RKO (cell line): ENCODE data around the gene VWA5B1.
"Not testable (repeated sequence)": the region's sequence is repeated elsewhere in the genome, so short reads cannot be mapped to it uniquely, and the experiment has no call there.

Source experiments
- DNase-seq: peaks from one replicate; pipeline ENCODE4 v3.0.0-alpha.2; 2016; ENCODE audit warnings: low spot score

VWA5B1 gene, protein sequence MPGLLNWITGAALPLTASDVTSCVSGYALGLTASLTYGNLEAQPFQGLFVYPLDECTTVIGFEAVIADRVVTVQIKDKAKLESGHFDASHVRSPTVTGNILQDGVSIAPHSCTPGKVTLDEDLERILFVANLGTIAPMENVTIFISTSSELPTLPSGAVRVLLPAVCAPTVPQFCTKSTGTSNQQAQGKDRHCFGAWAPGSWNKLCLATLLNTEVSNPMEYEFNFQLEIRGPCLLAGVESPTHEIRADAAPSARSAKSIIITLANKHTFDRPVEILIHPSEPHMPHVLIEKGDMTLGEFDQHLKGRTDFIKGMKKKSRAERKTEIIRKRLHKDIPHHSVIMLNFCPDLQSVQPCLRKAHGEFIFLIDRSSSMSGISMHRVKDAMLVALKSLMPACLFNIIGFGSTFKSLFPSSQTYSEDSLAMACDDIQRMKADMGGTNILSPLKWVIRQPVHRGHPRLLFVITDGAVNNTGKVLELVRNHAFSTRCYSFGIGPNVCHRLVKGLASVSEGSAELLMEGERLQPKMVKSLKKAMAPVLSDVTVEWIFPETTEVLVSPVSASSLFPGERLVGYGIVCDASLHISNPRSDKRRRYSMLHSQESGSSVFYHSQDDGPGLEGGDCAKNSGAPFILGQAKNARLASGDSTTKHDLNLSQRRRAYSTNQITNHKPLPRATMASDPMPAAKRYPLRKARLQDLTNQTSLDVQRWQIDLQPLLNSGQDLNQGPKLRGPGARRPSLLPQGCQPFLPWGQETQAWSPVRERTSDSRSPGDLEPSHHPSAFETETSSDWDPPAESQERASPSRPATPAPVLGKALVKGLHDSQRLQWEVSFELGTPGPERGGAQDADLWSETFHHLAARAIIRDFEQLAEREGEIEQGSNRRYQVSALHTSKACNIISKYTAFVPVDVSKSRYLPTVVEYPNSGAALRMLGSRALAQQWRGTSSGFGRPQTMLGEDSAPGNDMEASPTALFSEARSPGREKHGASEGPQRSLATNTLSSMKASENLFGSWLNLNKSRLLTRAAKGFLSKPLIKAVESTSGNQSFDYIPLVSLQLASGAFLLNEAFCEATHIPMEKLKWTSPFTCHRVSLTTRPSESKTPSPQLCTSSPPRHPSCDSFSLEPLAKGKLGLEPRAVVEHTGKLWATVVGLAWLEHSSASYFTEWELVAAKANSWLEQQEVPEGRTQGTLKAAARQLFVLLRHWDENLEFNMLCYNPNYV

DNA sequence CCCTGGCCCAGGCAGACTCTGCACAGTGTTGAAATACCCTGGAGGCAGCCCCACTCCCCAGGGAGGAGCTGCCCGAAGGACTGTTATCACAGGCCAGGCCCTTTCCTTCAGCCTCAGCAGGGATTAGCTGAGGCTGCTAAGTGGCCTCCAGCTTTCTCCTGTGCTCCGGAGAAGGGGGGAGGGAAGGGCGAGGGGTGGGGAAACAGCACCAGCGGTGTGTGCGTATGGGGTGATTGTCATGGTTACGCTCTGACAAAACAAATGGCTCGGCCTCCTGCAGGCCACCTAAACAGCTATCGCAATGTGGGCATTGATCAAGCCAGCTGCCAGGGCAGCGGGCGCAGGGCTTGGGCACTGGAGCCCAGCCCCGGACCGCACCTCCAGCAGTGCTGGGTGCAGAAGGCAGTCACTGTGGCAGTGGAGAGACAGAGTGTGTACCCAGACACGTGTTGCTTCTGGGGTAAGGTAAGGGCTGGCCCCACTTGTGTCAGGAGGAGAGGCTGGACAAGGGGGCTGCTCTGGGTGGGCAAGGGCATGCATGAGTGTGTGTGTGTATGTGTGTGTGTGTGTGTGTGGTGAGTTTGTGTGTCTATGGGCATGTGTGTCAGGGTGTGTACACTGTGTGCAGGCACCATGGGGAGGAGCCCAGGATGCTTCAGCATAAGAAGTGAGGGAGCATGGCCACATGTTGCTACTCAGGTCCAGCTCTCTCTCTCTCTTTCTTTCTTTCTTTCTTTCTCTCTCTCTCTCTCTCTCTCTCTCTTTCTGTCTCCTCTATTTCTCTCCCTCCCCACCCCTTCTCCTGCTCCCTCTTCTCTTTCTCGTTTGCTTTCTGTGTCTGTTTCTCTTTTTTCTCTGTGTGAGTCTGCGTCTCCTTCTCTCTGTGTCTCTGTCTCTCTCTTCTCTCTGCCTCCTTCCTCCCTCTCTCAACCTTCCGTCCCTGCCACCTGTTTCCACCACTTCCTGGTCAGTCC lies at the start of gene VWA5B1:
VWA5B1 (plus strand) TSS at position 252 of the 974 bp plus-strand sequence. CDS start 19,727 bp downstream, outside the sequence.
- DNase-seq: no peak

DNA sequence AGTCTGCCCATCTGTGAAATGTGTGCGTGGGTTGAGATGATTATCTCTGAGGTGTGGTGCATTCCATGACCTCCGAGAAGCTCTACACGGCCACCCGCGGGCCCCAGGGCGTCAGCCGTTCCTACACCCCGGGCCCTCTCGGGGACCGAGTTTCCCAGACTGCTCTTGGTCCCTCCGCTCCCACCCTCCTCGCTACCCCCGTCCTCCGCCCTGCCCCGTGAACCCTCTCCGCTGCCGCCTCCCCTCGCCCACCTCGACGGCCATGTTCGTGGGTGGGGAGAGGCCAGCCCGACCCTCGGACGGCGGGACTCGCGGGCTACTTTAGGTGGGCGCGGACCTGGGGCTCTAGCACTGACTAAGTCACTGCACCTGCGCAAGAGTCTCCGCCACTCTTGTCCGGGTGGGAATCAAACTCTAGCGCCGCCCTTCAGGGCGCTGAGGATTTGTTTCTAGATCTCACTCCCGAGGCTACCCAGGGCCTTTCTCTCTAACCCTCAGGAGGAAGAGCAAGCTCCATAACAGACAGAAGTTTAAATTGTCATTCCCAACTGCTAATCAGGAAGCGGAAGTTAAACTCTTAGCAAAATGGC lies 47.7 kb upstream of the VWA5B1 start:
- DNase-seq: no peak

DNA sequence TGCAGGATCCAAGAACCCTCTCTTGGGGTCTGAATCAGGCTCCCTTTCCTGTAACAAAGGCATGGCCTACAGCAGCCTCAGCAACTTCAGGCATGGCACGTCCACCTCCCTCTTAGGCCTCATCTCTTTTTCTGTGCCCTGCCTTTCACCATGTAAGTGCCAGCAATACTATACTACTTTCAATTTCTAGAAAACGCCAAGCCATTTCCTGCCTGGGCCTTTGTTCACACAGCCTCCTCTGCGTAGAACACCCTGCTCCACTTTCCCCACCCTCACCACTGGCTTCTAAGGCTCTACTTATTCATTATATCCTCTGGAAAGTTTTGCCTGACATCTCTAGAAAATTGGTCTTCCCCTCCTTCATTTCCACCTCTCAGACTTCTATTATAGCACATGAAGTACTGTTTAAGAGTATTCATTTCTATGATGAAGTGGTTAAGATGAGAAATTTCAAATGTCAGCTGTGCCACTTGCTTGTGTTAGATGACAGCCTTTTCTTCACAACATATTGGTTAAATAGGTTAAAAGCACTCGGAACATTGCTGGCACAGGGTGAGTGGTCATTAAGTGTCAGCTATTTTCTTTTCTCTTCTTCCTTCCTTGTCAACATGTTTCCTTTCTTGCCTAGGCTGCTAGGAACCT lies 41.6 kb upstream of the VWA5B1 start:
- no peak for DNase-seq

DNA sequence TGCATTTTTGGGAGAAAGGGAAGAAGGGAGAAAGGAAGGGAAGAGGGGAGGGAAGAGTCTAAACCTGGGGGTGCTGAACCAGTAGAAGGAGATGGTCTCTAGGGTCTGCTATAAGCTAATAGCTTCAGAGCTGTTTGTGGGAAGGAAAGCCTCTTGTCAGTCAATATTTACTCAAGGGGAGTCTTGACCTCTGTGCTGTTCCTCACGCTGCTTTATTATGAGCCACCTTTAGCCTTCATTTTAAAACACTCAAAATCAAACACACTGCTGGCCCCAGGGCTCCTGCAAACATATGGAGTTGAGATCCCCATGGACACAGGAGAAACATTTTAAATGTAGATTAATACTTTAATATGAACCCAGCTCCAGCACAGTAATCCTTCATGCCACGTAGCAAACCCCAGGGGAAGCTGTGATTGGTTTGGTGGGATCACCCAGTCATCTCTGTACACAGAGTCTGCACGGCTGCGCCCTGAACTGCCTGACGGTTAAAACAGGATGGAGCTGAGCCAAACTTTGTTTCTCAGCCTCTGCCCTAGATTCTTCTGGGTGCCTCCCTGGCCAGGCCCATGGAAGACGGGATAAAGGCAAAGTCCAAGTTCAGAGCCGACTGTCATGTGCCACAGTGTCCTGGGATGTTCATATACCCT lies 40.2 kb upstream of the VWA5B1 start:
- no peak for DNase-seq

DNA sequence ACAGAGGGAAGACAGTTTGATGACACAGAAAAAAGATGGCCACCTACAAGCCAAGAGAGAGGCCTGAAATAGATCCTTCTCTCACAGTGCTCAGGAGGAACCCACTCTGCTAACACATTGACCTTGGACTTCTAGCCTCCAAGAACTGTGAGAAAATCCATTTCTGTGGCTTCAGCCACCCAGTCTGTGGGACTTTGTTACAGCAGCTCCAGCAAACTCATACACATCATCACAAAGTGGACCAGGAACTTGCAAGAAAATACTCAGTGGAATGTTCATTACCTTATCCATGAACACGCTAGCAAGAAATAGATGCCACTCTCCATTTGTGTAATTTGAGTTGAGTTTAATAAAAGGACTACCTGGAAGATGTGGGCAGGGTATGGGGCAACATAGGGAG lies 38.1 kb upstream of the VWA5B1 start:
- no peak for DNase-seq

DNA sequence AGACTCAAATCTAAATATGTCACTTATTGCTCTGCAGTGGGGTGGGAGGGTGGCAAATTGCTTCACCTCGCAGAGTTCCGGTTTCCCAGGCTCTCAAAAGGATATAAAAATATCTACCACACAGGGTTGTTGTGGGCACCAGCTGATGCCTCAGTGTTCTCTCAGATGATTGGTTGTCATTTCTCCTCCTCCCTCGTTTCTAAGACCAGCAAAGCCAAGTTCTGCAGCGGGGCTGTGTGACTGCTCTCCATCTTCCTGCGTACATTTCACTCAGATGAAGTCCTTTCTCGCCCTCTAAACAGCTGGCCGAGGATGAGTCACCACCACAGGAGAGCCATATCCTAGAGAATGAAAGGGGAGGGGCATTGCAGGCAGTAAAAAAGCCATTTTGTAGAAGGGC lies 35.0 kb upstream of the VWA5B1 start:
- DNase-seq: peak; percentile 35

DNA sequence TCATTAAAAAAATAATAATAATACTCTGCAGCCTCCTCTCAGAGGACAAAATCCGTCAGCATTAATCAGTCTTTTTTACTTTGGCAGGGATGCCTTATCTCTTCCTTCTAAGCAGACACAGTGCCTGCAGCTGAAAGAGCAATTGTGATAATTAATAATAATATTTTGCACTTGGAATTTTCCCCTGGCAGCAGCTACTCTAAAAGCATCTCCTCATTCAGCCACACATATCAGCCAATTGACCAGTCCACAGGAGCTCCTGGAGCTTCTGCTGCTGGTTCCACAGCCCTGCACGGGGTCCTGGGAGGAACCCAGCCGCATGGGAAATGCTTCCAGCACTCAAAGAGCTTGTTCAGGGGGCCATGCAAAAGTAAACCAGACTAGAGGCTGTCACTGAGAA lies 31.0 kb upstream of the VWA5B1 start:
- DNase-seq: no peak

DNA sequence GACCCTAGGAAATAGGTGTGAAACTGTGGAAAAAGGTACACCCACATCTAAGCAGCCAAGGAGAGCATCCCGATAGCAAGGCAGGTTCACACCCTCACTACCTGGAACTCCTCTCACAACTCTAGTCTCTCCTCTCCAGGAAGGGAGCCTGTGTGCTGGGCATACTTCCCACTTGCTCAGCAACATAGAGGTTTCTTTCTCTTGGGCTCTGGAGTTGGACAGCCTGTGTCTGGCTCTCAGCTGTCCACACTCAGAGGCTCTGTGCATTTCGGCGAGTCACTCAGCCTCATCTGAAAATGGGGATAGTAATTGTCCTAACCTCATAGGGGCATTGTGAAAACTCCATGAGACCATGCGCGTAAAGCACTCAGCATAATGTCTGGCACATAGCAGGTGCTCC lies 29.6 kb upstream of the VWA5B1 start:
- DNase-seq: no peak

DNA sequence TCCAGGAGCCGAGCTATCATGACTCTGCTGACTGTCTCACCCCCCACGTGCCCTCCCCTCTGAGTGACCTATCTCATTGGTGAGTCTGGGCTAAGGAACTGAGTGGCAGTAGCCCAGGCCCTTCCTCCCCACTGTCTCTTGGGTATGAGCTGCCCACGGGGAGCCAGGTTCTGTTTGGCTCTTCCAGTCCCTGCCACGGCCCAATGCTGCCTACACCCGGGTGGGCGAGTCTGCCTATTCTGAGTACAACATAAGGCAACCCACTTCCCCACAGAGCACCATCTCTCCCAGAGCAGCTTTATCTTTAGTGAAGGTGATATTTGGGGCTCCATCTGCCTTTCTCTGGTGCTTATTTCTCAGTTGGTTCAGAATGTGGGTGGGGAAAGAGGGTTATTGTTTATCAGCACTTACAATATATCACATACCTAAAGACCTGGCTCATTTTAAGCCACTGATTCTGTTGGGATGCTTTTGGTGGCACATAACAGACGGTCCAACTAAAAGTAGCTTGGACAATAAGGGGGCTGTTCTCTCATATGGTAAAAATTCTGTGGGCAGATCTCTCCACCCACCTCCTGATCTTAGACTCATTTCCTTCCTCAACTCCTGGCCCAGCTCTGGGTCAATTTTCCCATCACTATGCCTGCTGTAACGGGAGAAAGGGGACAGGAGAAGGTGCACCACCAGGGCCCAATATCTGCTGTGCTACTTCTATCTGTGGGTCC lies 27.7 kb upstream of the VWA5B1 start:
- no peak for DNase-seq

DNA sequence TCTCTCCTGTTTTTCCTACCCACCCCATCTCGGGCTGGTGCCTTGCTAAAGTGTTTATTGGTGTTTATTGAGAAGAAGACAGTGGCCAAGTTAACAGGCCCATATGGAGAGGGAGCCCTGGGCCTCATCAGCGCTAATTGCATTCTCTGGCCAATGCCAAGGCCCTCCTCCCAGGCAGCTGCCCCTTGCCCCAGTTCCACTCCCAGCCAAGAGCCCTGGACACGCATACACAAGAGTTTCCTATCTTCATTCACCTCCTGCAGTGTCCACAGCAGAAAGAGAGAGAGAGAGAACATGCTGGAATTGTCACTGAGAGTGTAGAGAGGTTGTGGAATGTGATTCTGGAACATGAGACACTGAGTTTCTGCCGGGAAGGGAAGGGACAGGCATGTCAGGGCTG lies 25.4 kb upstream of the VWA5B1 start:
- DNase-seq: no peak

DNA sequence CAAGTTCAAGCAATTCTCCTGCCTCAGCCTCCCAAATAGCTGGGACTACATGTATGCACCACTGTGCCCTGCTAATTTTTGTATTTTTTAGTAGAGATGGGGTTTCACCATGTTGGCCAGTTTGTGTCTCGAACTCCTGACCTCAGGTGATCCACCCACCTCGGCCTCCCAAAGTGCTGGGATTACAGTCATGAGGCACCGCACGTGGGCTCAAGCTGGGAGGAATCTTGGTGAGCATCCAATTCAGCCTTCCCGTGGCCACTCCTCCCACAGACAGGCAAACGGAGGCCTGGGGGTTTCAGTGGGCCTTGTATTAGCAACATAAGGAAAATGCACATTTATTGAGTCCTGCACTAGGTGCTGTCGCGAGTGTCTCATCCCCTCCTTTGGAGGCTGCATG lies 24.5 kb upstream of the VWA5B1 start:
- no peak for DNase-seq

DNA sequence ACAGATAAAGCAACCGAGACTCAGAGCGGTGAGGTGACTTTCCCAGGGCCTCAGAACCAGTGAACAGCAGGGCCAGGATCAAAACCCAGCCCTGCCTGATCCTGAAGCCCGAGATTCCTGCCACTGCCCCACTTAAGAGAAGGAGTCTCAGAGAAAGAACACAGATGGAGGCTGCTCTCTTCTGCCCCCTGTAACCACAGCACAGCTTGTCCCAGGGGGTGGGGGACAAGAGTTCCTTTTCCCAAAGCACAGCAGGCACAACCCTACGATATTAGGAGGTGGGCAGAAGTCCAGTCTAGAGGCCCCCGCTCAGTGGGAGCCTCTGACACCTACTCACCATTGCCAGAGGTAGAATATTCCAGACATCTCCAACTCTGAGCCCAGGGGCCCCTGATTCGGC lies 24.0 kb upstream of the VWA5B1 start:
- DNase-seq: no peak

DNA sequence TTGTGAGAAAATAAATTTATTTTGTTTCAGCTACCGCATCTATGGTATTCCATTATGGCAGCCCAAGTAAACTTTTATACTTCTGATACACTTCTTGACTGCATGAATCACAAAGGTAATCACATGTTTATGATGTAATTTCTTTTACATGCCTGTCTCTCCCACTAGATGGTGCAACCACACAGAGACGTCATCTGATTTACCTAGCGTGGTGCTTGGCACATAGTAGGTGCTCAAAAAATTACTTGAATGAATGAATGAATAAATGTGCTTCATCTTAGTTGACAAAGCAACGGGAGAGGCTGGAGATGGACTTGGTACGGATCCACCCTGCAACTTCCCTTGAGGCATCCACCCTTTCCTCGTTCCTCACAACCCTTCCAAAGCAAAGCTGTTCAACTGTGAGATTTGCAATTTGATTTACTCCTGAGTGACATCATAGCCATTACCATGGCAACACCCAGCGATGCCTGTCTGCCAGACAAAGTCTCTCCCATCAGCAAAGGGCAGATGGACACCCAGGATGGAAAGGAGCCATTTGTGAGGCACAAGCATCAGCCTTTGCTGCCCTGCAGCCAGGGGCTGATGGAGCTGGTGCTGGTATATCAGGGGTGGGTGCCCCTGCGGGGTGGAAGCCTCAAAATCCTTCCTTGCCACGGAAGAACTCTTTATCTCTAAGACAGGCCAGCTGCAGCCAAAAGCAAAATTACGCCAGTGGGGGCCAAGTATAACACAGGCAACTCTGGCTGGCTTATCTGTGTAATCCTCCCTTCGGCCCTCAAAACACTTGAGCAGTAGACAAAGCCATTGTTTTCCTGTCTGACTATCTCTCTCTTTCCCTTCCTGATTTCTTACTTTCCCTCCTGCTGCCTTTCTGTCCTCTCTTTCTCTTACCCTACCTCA lies 18.9 kb upstream of the VWA5B1 start:
- peak; percentile 19 for DNase-seq

DNA sequence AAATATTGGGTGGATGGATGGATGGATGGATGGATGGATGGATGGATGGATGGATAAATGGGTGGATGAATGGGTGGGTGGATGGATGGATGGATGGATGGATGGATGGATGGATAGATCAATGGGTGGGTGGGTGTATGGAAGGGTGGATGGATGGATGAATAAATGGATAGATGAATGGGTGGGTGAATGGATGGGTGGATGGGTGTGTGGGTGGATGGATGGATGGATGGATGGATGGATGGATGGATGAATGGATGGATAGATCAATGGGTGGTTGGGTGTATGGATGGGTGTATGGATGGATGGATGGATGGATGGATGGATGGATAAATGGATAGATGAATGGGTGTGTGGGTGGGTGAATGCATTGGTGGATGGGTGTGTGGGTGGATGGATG lies 17.0 kb upstream of the VWA5B1 start:
- not testable (repeated sequence) for DNase-seq

DNA sequence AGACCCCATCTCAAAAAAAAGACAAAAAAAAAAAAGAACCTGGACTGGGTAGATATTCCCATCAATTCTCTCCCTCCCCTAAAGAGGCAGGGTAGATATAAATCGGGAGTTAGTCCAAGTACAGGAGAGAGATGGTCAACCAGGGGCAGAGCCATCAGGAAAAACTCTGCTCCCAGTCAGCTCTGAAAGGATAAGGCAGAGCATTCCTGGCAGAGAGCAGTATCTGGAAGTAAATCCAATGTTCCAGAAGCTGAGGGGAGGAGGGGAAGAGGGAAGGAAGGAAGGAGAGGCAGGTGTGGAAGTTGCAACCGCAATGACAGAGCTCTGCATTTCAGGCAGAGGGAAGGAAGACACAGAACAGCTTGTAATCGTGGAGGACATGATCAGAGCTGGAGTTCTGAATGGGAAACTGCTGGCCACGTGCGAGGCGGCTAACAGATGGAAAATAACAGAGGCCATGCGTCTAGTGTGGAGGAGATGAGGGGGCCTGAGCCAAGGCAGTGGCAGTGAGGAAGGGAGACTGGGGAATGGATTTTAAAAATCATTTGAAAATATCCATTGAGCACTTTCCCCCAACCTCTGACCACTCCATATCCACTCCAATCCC lies 15.3 kb upstream of the VWA5B1 start:
- DNase-seq: no peak

DNA sequence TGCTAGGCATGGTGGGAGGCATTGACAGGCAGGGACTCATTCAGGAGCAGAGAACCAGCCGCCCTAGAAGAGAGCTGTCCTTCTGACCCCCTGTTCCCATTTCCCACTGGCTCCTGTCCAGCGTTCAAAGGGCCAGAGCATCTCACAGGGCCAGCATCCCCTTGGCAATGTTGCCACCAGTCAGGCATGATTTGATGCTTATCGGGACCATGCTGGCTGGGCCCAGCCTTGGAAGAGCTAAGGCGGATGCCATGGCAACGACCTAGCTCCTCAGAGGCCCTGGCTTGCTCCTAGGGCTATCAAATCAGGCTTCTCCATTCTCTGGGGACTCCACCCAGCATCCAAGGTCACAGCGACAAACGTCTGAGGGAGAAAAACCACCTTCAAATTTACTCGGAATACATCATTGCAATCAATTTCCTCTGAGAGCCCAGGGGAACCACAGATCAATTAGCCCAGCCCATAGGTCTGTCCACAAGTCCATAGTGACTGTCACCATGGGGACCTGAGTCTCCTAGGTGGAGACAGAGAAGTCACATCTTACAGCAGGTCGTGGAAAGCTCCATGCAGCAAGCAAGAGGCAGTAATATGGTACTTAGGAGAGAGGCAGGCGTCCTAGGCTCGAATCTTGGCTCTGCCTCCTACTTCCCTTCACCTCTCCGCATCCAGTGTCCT lies 14.1 kb upstream of the VWA5B1 start:
- no peak for DNase-seq

DNA sequence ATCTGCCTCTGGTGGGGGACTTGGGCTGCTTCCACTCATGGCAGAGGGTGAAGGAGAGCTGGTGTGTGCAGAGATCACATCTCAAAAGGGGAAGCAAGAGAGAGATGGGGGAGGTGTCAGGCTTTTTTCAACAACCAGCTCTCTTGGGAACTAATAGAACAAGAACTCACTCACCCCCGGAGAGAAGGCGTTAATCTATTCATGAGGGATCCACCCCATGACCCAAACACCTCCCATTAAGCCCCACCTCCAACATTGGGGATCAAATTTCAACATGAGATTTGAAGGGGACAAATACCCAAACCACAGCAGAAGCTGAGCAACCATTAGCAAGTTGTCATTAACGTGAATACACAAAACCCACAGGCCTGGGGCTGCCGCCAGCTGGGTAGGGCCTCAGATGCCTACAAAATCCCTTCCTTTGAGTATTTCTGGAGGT lies 12.0 kb upstream of the VWA5B1 start:
- DNase-seq: no peak
